GM12878 (cell line): Measurements from ENCODE around the gene SUCNR1. TPM values are rescaled to one million over a fixed set of nuclear protein-coding genes. Genes with fewer than 3 reads are reported as not detected.
"Not testable (repeated sequence)": the region's sequence is repeated elsewhere in the genome, so short reads cannot be mapped to it uniquely, and the experiment has no call there.

Experiments
- ATAC-seq: fragments of 200-7000 bp; cut with Tn5 transposase; 3 replicates; pipeline ENCODE4 v1.9.1; 2020; ENCODE audit warnings: mild to moderate bottlenecking, moderate library complexity
- BruUV-seq: library from RNA; stranded (reverse); fragments of 400-500 nt; replicated peaks from 2 replicates; lab custom pipeline; 2021; lab: Mats Ljungman, UMichigan
- CTCF ChIA-PET: fragments of 300-600 bp; sonication (Branson Sonifier 250); formaldehyde crosslinking; extraction: SDS; loops from one replicate; lab custom pipeline; 2021; ENCODE audit warnings: inconsistent platforms; lab: Yijun Ruan, JAX
- POLR2A ChIA-PET: fragments of 350-600 bp; formaldehyde crosslinking; extraction: SDS; loops from one replicate; lab custom pipeline; 2021; ENCODE audit warnings: inconsistent platforms; lab: Charles Lee
- RAD21 ChIA-PET: fragments of 300-600 bp; sonication (Branson Sonifier 250); formaldehyde crosslinking; loops from one replicate; lab custom pipeline; 2023; ENCODE audit warnings: antibody characterized with exemption; ENCODE audit not compliant: unreplicated experiment; lab: Charles Lee
- SMC1A ChIA-PET: fragments of 300-600 bp; sonication (Branson Sonifier 250); formaldehyde crosslinking; loops from one replicate; lab custom pipeline; 2023; ENCODE audit not compliant: unreplicated experiment, uncharacterized antibody; lab: Charles Lee
- DNase-seq: peaks from one replicate; pipeline ENCODE4 v3.0.0-alpha.2; 2011; ENCODE audit warnings: low read depth, low spot score
- FAIRE-seq: peaks from 3 replicates; lab custom pipeline; 2011; peaks lifted over from hg19 to GRCh38; lab: Jason Lieb, UNC
- H2AFZ ChIP-seq: 2 replicates; pipeline ENCODE4 v1.6.0; 2011; ENCODE audit warnings: low read depth, low read length, control low read depth; ENCODE audit not compliant: control insufficient read depth
- H3K27ac ChIP-seq: 2 replicates; pipeline ENCODE4 v1.5.1; 2011; ENCODE audit warnings: control low read depth; ENCODE audit not compliant: control insufficient read depth, insufficient read depth
- H3K27me3 ChIP-seq, 2 experiments: replicated peaks in 1 of 2; 2 replicates each; pipeline versions ENCODE4 v1.6.0 to v1.6.1; 2011; ENCODE audit warnings: low read length in 1 of 2; ENCODE audit not compliant: control insufficient read depth in 2 of 2, insufficient read depth in 2 of 2
- H3K36me3 ChIP-seq, 2 experiments: 2 replicates each; pipeline ENCODE4 v1.5.1; 2011; ENCODE audit warnings: low read length in 1 of 2; ENCODE audit not compliant: control insufficient read depth in 2 of 2, insufficient read depth in 2 of 2
- H3K4me1 ChIP-seq: 2 replicates; pipeline ENCODE4 v1.6.1; 2011; ENCODE audit warnings: mild to moderate bottlenecking, low read length, moderate library complexity, mixed read lengths; ENCODE audit not compliant: control insufficient read depth, insufficient read depth
- H3K4me2 ChIP-seq: 2 replicates; pipeline ENCODE4 v1.6.0; 2011; ENCODE audit warnings: control low read depth; ENCODE audit not compliant: control insufficient read depth, insufficient read depth
- H3K4me3 ChIP-seq: fragments of 200-600 bp; sonication (generic); 2 replicates; pipeline ENCODE4 v1.5.1; 2016
- H3K79me2 ChIP-seq: 2 replicates; pipeline ENCODE4 v1.6.0; 2011; ENCODE audit warnings: low read length; ENCODE audit not compliant: control insufficient read depth, insufficient read depth
- H3K9ac ChIP-seq: 2 replicates; pipeline ENCODE4 v1.8.0; 2011; ENCODE audit warnings: low read length, control low read depth, mixed read lengths; ENCODE audit not compliant: control insufficient read depth, insufficient read depth
- H3K9me3 ChIP-seq: replicated peaks from 3 replicates; pipeline ENCODE4 v1.5.1; 2011; ENCODE audit warnings: mild to moderate bottlenecking, low read length; ENCODE audit not compliant: control insufficient read depth, insufficient read depth
- H4K20me1 ChIP-seq: 2 replicates; pipeline ENCODE4 v1.6.0; 2011; ENCODE audit not compliant: control insufficient read depth, insufficient read depth
- CHD1 ChIP-seq: IDR thresholded peaks from 2 replicates; pipeline ENCODE4 v1.6.1; 2012; ENCODE audit warnings: low read depth, low read length, improper control_type of control experiment
- HDAC2 ChIP-seq: fragments of 200-600 bp; sonication (generic); IDR thresholded peaks from 2 replicates; pipeline ENCODE4 v1.6.1; 2017
- NFYA ChIP-seq: IDR thresholded peaks from 2 replicates; pipeline ENCODE4 v1.6.1; 2011; ENCODE audit warnings: low read depth, mild to moderate bottlenecking, low read length, improper control_type of control experiment, borderline replicate concordance
- NR2C2 ChIP-seq: IDR thresholded peaks from 2 replicates; pipeline ENCODE4 v1.6.1; 2011; ENCODE audit warnings: borderline replicate concordance, low read depth; ENCODE audit not compliant: control insufficient read depth, insufficient read length
- SRF ChIP-seq, 2 experiments: IDR thresholded peaks; 2 replicates each; pipeline ENCODE4 v1.6.1; 2011; ENCODE audit warnings: low read depth in 2 of 2, low read length in 2 of 2, mild to moderate bottlenecking in 1 of 2, moderate library complexity in 1 of 2
- TARDBP ChIP-seq: IDR thresholded peaks from 2 replicates; pipeline ENCODE4 v1.6.1; 2016; ENCODE audit warnings: borderline replicate concordance
- WGBS: methylation state at CpG from one replicate; pipeline ENCODE4 v1.1.6; 2016; ENCODE audit warnings: low lambda C conversion rate; ENCODE audit not compliant: insufficient replicate concordance, insufficient coverage; ENCODE audit errors: missing lambda C conversion rate; 5-methylcytosine and 5-hydroxymethylcytosine counted together
- in situ Hi-C: fragments of 300-500 bp; cut with MboI; formaldehyde crosslinking; loops from 9 replicates; pipeline ENCODE4 v1.14.3; 2018; ENCODE audit warnings: mixed read lengths
- intact Hi-C: fragments of 100-400 bp; cut with micrococcal nuclease; formaldehyde crosslinking; loops from one replicate; pipeline ENCODE4 v1.14.2; 2022; ENCODE audit not compliant: unreplicated experiment
- polyA plus RNA-seq, 11 experiments: library from polyadenylated mRNA; depleted of rRNA in 4 of 11; unstranded in 6 of 11; stranded (reverse) in 5 of 11; fragments of >200 nt; fragmentation: Nextera tagmentation in 4 of 11; fragmentation: Illumina TruSeq in 1 of 11; extraction: Ambion mirVana in 4 of 11; extraction: Trizol in 1 of 11; gene quantifications; 1 replicate in 1 of 11; 2 replicates in 10 of 11; pipeline versions ENCODE4 v1.2.1 to v1.2.3, GENCODE V29; 2011 to 2016; ENCODE audit warnings: inconsistent platforms in 2 of 11, missing spikeins in 2 of 11, low read depth in 1 of 11
- total RNA-seq, 4 experiments: library from RNA; depleted of rRNA in 3 of 4; stranded (reverse); fragments of >200 nt in 3 of 4; fragmentation: Illumina TruSeq in 1 of 4; extraction: Trizol in 1 of 4; gene quantifications; 2 replicates each; pipeline versions ENCODE4 v1.2.1 to v1.2.3, GENCODE V29; 2013 to 2021

SUCNR1 gene
- total and polyA plus RNA-seq, 10 of the 15 experiments (the other 5 are each of a cell fraction or from before 2014, with no cell fraction given): 0.03 to 0.12 (median 0.07) TPM; not detected in 4

DNA sequence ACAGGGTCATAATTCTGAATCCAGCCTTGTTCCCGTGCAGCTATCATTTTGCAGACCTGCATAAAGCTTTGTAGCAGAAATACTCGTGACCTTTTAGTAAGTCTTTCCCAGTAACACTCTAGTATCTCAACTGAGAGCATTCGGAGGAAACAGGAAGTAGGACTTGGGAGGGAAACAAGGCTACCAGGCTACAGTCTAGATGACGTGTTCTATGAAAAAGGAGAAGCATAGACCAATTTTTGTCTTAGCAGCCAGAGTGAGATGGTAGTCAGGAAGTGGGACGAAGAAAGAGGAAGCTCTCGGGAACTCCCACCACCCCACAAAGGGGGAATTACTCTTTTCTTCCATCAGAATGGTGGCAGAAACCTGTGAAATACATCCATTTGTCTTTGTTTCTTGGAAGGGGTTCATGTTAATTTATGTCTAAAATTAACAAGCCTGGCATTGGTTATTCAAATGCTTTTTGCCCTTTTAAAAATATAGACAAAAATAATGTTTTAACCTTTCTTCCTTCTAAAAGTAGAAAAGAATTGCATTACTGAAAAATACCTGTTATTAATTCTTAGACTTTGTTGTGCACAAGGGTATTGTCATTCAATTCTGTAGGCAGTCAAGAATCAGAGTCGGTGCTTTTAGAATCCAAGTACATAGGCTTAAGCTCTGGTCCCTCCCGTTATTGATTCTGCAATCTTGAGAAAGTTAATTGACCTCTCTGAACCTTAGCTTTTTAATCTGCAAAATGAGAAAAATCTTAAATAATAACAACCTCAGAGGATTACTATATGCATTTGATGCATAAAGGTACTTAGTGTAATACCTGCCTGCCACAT is 1.6 kb upstream of the SUCNR1 start (continued):
- TF ChIP-seq NFYA (no peak), TARDBP (no peak), CHD1 (no peak), HDAC2 (no peak), NR2C2 (no peak), SRF (IDR thresholded peaks at IDR 0.05; ENCODE audit: low read depth in 2 of 2, low read length in 2 of 2) (no peak)

DNA sequence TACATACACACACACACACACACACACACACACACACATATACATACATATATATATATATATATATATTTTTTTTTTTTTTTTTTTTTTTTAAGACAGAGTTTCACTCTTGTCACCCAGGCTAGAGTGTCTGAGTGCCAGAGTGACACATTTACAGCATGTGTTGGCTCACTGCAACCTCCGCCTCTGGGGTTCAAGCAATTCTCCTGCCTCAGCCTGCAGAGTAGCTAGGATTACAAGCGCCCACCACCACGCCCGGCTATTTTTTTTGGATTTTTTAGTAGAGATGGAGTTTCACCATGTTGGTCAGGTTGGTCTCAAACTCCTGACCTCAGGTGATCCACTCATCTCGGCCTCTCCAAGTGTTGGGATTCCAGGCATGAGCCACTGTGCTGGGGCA is 636 bp downstream of the SUCNR1 start:
- H4K20me1 ChIP-seq, H3K27me3 ChIP-seq, H3K79me2 ChIP-seq, BruUV-seq, H3K4me3 ChIP-seq, H3K9me3 ChIP-seq, H3K4me2 ChIP-seq, H3K36me3 ChIP-seq, H3K4me1 ChIP-seq, DNase-seq, in situ Hi-C loops, CTCF ChIA-PET, SMC1A ChIA-PET, H3K27ac ChIP-seq, H2AFZ ChIP-seq, FAIRE-seq, POLR2A ChIA-PET, ATAC-seq, H3K9ac ChIP-seq, intact Hi-C loops: not testable (repeated sequence)
- 94% methylated on average over 5 of the region's 5 CpGs for WGBS
- RAD21 ChIA-PET: interaction anchor here (1.2 kb wide), 1 partner anchor 29 kb away, joined by 3 read pairs; no protein-coding TSS in a partner anchor
